ENCODE results near the gene C11orf24.

DNA sequence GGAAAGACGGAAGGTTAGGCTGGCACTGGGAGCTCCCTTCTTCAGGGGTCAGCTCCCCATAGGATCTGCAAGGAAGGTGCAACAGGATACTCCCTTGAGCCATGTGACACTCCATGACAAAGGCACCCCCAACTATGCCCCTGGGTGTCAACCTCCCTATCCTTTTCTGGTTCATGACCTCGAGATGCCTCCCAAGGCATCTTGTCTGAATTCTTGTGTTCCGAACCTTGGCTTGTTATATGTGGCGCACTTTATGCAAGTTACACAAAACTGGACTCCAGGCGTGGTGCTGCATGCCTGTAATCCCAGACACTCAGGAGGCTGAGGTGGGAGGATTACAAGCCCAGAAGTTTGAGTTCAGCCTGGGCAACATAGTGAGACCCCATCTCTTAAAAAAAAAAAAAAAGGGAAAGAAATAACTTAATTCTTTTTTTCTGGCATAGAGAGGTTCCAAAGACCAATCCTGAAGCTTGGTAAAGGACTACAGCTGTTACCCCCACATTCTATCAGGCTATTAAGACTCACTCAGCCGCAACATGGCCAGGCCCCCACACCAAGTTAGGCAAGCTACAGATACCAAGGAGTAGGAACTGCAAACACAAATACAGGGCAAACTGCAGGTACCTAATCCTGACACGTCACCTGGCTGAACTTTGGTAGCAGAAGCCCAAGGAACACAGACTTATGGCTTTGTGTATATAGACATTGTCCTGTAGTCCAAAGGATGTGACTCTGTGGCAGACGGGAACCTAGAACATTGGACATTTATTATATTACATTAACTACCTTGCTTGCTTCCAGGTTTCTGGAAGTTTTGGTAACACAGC lies 1.4 kb downstream of the C11orf24 start:
- TF ChIP-seq, protein P1, sequence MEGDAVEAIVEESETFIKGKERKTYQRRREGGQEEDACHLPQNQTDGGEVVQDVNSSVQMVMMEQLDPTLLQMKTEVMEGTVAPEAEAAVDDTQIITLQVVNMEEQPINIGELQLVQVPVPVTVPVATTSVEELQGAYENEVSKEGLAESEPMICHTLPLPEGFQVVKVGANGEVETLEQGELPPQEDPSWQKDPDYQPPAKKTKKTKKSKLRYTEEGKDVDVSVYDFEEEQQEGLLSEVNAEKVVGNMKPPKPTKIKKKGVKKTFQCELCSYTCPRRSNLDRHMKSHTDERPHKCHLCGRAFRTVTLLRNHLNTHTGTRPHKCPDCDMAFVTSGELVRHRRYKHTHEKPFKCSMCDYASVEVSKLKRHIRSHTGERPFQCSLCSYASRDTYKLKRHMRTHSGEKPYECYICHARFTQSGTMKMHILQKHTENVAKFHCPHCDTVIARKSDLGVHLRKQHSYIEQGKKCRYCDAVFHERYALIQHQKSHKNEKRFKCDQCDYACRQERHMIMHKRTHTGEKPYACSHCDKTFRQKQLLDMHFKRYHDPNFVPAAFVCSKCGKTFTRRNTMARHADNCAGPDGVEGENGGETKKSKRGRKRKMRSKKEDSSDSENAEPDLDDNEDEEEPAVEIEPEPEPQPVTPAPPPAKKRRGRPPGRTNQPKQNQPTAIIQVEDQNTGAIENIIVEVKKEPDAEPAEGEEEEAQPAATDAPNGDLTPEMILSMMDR (conservative IDR thresholded peaks at IDR 0.05; ENCODE audit: low read length) = no peak
- TF ChIP-seq EZH2phosphoT487 (IDR thresholded peaks at IDR 0.05; ENCODE audit: borderline replicate concordance) = no peak

All from Loucy (cell line).